HepG2 (cell line): ENCODE measurements around the gene GCHFR. TPM values are rescaled to one million over a fixed set of nuclear protein-coding genes. Genes with fewer than 3 reads are reported as not detected.
A peak's percentile ranks its signal among the peaks of the same experiment; 100 is the strongest.

ENCODE experiments used
- ETV6 ChIP-seq: sonication (generic); formaldehyde crosslinking; conservative IDR thresholded peaks from 2 replicates; pipeline ENCODE4 v1.4.0; 2020; ENCODE audit warnings: missing genetic modification reagents
- ISL2 ChIP-seq: sonication (generic); formaldehyde crosslinking; IDR thresholded peaks from 2 replicates; pipeline ENCODE4 v1.5.0; 2020; ENCODE audit warnings: missing genetic modification reagents
- JUND ChIP-seq: sonication (generic); formaldehyde crosslinking; IDR thresholded peaks from 2 replicates; pipeline ENCODE4 v1.8.0; 2022; ENCODE audit warnings: mild to moderate bottlenecking, missing genetic modification reagents
- KDM3A ChIP-seq: IDR thresholded peaks from 2 replicates; pipeline ENCODE4 v1.6.1; 2018; ENCODE audit warnings: low read depth, missing compliant biosample characterization
- PAF1 ChIP-seq: IDR thresholded peaks from 2 replicates; pipeline ENCODE4 v1.6.1; 2016; ENCODE audit warnings: missing genetic modification reagents, missing compliant biosample characterization
- PHF5A ChIP-seq: IDR thresholded peaks from one replicate; pipeline ENCODE4 v1.6.1; 2018; ENCODE audit warnings: low read depth, missing genetic modification reagents; ENCODE audit not compliant: unreplicated experiment
- SALL1 ChIP-seq: sonication (generic); formaldehyde crosslinking; IDR thresholded peaks from 2 replicates; pipeline ENCODE4 v1.8.0; 2022; ENCODE audit warnings: mild to moderate bottlenecking, missing genetic modification reagents
- SNAI1 ChIP-seq: sonication (generic); formaldehyde crosslinking; IDR thresholded peaks from 2 replicates; pipeline ENCODE4 v1.5.0; 2020; ENCODE audit warnings: mild to moderate bottlenecking, missing genetic modification reagents, borderline replicate concordance
- TGIF2 ChIP-seq: IDR thresholded peaks from 2 replicates; pipeline ENCODE4 v1.6.1; 2016; ENCODE audit warnings: control low read depth, missing compliant biosample characterization
- ZBTB7A ChIP-seq: sonication (generic); formaldehyde crosslinking; IDR thresholded peaks from 2 replicates; pipeline ENCODE4 v1.8.0; 2022; ENCODE audit warnings: mild to moderate bottlenecking, missing genetic modification reagents
- ZNF232 ChIP-seq: sonication (generic); formaldehyde crosslinking; IDR thresholded peaks from 2 replicates; pipeline ENCODE4 v1.4.0; 2020; ENCODE audit warnings: missing genetic modification reagents, borderline replicate concordance
- ZNF337 ChIP-seq: sonication (generic); formaldehyde crosslinking; IDR thresholded peaks from 2 replicates; pipeline ENCODE4 v1.5.1; 2020; ENCODE audit warnings: missing genetic modification reagents, low read depth, mild to moderate bottlenecking, borderline replicate concordance
- ZNF367 ChIP-seq: sonication (generic); formaldehyde crosslinking; IDR thresholded peaks from 2 replicates; pipeline ENCODE4 v1.4.0; 2020; ENCODE audit warnings: missing genetic modification reagents, borderline replicate concordance
- ZNF557 ChIP-seq: sonication (generic); formaldehyde crosslinking; IDR thresholded peaks from 2 replicates; pipeline ENCODE4 v1.4.0; 2020; ENCODE audit warnings: missing genetic modification reagents
- ZNF709 ChIP-seq: sonication (generic); formaldehyde crosslinking; IDR thresholded peaks from 2 replicates; pipeline ENCODE4 v1.5.0; 2020; ENCODE audit warnings: mild to moderate bottlenecking, missing genetic modification reagents
- ZNF83 ChIP-seq: sonication (generic); formaldehyde crosslinking; IDR thresholded peaks from 2 replicates; pipeline ENCODE4 v1.4.0; 2020; ENCODE audit warnings: missing genetic modification reagents, mild to moderate bottlenecking, borderline replicate concordance
- polyA plus RNA-seq, 8 experiments: library from polyadenylated mRNA; depleted of rRNA in 3 of 8; stranded (reverse) in 7 of 8; unstranded in 1 of 8; fragments of >200 nt; fragmentation: Illumina TruSeq in 4 of 8; extraction: Trizol in 4 of 8; gene quantifications; 2 replicates each; pipeline versions ENCODE4 v1.2.1 to v1.2.3, GENCODE V29; 2011 to 2016; ENCODE audit warnings: low read depth in 4 of 8, missing spikeins in 1 of 8, mixed read lengths in 1 of 8; ENCODE audit not compliant: insufficient read depth in 1 of 8
- total RNA-seq, 5 experiments: library from RNA; depleted of rRNA; stranded (reverse); fragments of >200 nt; fragmentation: Illumina TruSeq; extraction: Trizol; gene quantifications; 2 replicates each; pipeline ENCODE4 v1.2.3, GENCODE V29; 2016; ENCODE audit warnings: low read depth in 1 of 5
- TF ChIP-seq, protein P1 (sequence below): sonication (generic); formaldehyde crosslinking; IDR thresholded peaks from 2 replicates; pipeline ENCODE4 v1.8.1; 2023; ENCODE audit warnings: mild to moderate bottlenecking, missing genetic modification reagents
- TF ChIP-seq, protein P2 (sequence below): sonication (generic); formaldehyde crosslinking; IDR thresholded peaks from 2 replicates; pipeline ENCODE4 v1.5.1; 2020; ENCODE audit warnings: missing genetic modification reagents, mild to moderate bottlenecking, borderline replicate concordance
- TF ChIP-seq, protein P3 (sequence below): sonication (generic); formaldehyde crosslinking; IDR thresholded peaks from 2 replicates; pipeline ENCODE4 v1.5.0; 2020; ENCODE audit warnings: missing genetic modification reagents, mild to moderate bottlenecking, borderline replicate concordance
- TF ChIP-seq, protein P4 (sequence below): sonication (generic); formaldehyde crosslinking; IDR thresholded peaks from 2 replicates; pipeline ENCODE4 v1.8.0; 2023; ENCODE audit warnings: mild to moderate bottlenecking, missing genetic modification reagents
- TF ChIP-seq, protein P5 (sequence below): sonication (generic); formaldehyde crosslinking; IDR thresholded peaks from 2 replicates; pipeline ENCODE4 v1.5.0; 2020; ENCODE audit warnings: missing genetic modification reagents
- TF ChIP-seq, protein P6 (sequence below), 2 experiments: fragments of 450-650 bp in 1 of 2; sonication (generic) in 1 of 2; formaldehyde crosslinking; IDR thresholded peaks; 2 replicates each; pipeline versions ENCODE4 v1.5.0 to v1.8.0; 2020 to 2022; ENCODE audit warnings: mild to moderate bottlenecking in 1 of 2, missing genetic modification reagents in 1 of 2

The GCHFR gene
- total and polyA plus RNA-seq, 2 of the 13 experiments (the other 11 are each of a cell fraction or from before 2014, with no cell fraction given) = 51.5 to 92.4 TPM

DNA sequence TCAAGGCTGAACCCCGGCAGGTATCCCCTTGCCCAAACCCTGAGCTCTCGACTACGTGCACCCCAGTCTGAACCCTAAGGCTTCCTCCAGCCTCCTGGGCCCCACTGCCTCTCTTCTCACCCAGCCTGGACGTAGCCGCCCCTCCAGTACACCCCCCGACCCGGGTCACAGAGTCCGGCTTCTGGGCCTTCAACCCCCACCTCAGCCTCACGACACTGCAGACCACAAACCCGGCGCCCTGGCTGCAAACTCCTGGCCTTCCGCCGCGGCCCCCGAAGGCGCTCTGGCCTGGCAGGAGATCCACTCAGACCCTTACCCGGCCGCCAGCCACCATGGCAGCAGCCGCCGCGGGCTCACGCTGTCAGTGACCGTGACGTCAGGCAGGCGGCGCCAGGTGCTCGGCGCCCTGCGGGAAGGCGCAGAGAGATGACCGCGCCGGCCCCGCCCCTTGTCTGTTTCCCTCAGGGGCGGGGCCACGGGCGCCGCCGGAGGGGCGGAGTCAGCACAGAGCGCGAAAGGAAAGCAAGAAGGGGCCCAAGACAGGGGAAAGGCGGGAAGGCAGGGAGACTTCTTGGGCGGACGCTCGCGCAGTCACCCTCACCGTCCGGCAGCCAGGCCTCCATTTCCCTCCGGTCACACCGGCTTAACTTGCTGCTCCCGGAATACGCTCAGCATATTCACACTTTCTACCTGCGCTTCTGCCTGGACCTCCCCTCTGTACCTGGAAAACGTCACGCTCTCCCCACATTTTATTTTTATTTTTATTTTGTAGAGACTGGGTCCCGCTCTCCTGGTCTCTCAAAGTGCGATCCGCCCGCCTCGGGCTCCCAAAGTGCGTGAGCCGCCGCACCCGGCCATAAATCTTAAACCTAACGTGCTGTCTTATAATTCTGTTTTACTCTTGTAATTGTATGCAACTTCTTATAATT lies 8.7 kb upstream of the GCHFR start, which contains the start of gene RMDN3 (continued):
- TF ChIP-seq, protein P1, sequence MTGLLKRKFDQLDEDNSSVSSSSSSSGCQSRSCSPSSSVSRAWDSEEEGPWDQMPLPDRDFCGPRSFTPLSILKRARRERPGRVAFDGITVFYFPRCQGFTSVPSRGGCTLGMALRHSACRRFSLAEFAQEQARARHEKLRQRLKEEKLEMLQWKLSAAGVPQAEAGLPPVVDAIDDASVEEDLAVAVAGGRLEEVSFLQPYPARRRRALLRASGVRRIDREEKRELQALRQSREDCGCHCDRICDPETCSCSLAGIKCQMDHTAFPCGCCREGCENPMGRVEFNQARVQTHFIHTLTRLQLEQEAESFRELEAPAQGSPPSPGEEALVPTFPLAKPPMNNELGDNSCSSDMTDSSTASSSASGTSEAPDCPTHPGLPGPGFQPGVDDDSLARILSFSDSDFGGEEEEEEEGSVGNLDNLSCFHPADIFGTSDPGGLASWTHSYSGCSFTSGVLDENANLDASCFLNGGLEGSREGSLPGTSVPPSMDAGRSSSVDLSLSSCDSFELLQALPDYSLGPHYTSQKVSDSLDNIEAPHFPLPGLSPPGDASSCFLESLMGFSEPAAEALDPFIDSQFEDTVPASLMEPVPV (CRISPR knock-in tag) = no peak; the same call in 1 of the 2 replicates
- TF ChIP-seq TGIF2 (CRISPR knock-in tag) = peak; percentile 87; the same call in 1 of the 2 replicates
- TF ChIP-seq ZNF557 (CRISPR knock-in tag) = no peak
- TF ChIP-seq SALL1 = peak; percentile 72
- TF ChIP-seq ZNF232 (CRISPR knock-in tag) = no peak; the same call in 1 of the 2 replicates
- TF ChIP-seq, protein P2, sequence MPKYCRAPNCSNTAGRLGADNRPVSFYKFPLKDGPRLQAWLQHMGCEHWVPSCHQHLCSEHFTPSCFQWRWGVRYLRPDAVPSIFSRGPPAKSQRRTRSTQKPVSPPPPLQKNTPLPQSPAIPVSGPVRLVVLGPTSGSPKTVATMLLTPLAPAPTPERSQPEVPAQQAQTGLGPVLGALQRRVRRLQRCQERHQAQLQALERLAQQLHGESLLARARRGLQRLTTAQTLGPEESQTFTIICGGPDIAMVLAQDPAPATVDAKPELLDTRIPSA = no peak
- TF ChIP-seq JUND (CRISPR knock-in tag) = no peak
- TF ChIP-seq, protein P3, sequence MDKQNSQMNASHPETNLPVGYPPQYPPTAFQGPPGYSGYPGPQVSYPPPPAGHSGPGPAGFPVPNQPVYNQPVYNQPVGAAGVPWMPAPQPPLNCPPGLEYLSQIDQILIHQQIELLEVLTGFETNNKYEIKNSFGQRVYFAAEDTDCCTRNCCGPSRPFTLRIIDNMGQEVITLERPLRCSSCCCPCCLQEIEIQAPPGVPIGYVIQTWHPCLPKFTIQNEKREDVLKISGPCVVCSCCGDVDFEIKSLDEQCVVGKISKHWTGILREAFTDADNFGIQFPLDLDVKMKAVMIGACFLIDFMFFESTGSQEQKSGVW (CRISPR knock-in tag) = no peak
- TF ChIP-seq, protein P4, sequence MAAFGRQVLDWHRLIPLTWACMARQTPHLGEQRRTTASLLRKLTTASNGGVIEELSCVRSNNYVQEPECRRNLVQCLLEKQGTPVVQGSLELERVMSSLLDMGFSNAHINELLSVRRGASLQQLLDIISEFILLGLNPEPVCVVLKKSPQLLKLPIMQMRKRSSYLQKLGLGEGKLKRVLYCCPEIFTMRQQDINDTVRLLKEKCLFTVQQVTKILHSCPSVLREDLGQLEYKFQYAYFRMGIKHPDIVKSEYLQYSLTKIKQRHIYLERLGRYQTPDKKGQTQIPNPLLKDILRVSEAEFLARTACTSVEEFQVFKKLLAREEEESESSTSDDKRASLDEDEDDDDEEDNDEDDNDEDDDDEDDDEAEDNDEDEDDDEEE (CRISPR knock-in tag) = peak; percentile 78; the same call in 1 of the 2 replicates
- TF ChIP-seq KDM3A (CRISPR knock-in tag) = no peak
- no peak; the same call in 1 of the 2 replicates for TF ChIP-seq ETV6 (CRISPR knock-in tag)
- TF ChIP-seq SNAI1 (CRISPR knock-in tag) = peak; percentile 79; the same call in 1 of the 2 replicates
- 0 out of 2 replicates have a peak, but pooled peaks have one; percentile 74 for TF ChIP-seq ZNF709 (CRISPR knock-in tag)
- TF ChIP-seq ISL2 (CRISPR knock-in tag) = no peak
- TF ChIP-seq ZBTB7A = no peak
- TF ChIP-seq PHF5A (CRISPR knock-in tag) = no peak
- TF ChIP-seq ZNF367 (CRISPR knock-in tag) = no peak
- no peak for TF ChIP-seq ZNF337 (CRISPR knock-in tag)
- TF ChIP-seq, protein P5, sequence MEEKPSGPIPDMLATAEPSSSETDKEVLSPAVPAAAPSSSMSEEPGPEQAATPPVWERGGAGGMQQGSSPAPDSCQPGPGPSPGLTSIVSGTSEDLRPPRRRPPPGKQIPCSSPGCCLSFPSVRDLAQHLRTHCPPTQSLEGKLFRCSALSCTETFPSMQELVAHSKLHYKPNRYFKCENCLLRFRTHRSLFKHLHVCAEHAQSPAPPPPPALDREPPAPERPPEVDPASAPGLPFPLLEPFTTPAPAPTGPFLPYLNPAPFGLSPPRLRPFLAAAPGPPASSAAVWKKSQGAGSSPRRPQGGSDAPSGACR (CRISPR knock-in tag) = peak; percentile 12; the same call in 1 of the 2 replicates
- TF ChIP-seq, protein P6, sequence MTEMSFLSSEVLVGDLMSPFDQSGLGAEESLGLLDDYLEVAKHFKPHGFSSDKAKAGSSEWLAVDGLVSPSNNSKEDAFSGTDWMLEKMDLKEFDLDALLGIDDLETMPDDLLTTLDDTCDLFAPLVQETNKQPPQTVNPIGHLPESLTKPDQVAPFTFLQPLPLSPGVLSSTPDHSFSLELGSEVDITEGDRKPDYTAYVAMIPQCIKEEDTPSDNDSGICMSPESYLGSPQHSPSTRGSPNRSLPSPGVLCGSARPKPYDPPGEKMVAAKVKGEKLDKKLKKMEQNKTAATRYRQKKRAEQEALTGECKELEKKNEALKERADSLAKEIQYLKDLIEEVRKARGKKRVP (CRISPR knock-in tag; IDR thresholded peaks at IDR 0.05) = 0 out of 4 replicates have a peak, but pooled peaks of 1 of the 2 experiments have one; percentile 32
- TF ChIP-seq PAF1 (CRISPR knock-in tag) = no peak
- TF ChIP-seq ZNF83 = no peak
